ENCODE results near the gene PARP14.

Gene PARP14

DNA sequence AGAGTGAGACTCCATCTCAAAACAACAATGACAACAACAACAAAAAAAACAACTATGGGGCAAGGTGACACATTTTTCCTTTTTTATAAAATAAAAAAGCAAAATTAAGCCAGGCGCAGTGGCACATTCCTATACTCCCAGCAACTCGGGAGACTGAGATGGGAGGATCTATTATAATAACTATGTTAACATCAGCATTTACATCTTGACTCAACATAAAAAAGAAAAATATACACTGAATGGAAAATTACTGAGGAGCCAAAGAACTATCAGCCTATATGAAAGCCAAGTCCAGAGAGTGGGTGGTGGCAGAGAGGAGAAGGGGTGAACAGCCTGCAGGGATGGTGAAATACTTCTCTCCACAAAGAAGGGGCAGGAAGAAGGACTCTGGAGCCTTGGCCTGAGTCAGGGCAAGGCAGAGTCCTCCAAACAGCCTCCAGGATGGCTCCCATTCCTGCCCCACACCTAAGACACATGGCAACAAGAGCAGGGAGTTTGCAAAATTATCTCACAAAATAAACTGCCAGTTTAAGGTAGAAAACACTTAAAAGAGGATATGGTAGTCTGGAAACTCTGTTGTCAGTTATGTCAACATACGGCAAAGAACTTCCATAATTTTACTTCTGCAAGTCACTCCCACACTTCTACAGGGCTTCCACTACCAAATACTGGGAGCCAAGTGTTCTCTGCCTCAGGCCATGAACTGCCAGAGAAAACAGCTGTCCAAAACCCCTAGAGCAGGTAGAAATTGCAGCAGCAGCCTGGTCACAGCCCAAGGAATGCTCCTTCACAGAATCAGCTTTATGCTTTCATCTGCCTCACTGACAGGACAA is 87.1 kb downstream of the PARP14 start:
- H3K9me3 Mint-ChIP-seq: no peaks in the 10 kb centered on the region
- no peaks in the 10 kb centered on the region for H3K27me3 Mint-ChIP-seq
- no peak overlapping the region for H3K27ac Mint-ChIP-seq
- H3K4me1 Mint-ChIP-seq: no peaks in the 10 kb centered on the region
- H3K36me3 Mint-ChIP-seq: peaks cover 15% of the 10 kb centered on the region
- H3K4me3 Mint-ChIP-seq: no peak overlapping the region

DNA sequence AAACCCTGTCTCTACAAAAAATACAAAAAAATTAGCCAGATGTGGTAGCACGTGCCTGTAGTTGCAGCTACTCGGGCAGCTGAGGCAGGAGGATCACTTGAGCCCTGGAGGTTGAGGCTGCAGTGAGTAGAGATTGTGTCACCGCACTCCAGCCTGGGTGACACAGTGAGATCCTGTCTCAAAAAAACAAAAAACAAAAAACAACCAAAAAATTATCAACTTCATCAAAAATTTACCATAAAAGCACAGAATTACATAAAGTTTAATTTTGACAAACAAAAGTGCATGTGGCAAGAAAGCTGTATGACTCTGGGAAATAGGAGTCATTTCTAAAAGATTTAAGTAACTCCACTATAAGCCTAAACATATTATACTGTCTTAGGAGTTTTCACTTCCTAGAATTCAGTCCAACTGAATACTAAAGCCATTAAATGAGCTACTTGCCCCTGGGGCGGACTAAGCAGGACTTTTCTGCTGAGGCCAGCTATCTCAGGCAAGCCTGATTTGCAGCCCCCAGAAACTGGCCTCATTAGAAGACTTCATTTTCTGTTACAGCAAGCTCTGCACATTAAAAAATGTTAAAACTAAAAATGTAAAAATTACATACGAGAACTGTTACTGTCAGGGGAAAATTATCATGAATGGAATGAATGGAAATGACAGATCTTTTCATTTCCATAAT is 90.0 kb downstream of the PARP14 start:
- Mint-ChIP-seq H3K9me3 (no peaks in the 10 kb centered on the region), H3K27me3 (no peaks in the 10 kb centered on the region), H3K4me1 (no peaks in the 10 kb centered on the region), H3K36me3 (peaks cover 12% of the 10 kb centered on the region), H3K27ac (no peak overlapping the region), H3K4me3 (no peak overlapping the region)

DNA sequence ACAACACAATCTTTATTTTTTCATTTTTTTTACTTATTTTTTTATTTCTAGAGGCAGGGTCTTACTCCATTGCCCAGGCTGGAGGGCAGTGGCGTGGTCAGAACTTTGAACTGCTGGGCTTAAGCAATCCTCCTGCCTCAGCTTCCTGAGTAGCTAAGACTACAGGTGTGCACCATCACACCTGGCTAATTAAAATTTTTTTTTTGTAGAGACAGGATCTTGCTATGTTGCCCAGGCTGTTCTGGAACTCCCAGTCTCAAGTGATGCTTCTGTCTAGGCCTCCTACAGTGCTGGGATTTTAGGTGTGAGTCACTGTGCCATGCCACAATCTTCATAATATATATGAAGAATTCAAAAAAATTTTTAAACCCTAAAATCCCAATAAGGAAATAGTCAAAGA is 92.2 kb downstream of the PARP14 start:
- Mint-ChIP-seq H3K4me3 (no peak overlapping the region), H3K36me3 (peaks cover 14% of the 10 kb centered on the region), H3K27ac (no peak overlapping the region), H3K4me1 (no peaks in the 10 kb centered on the region), H3K9me3 (no peaks in the 10 kb centered on the region), H3K27me3 (no peaks in the 10 kb centered on the region)

DNA sequence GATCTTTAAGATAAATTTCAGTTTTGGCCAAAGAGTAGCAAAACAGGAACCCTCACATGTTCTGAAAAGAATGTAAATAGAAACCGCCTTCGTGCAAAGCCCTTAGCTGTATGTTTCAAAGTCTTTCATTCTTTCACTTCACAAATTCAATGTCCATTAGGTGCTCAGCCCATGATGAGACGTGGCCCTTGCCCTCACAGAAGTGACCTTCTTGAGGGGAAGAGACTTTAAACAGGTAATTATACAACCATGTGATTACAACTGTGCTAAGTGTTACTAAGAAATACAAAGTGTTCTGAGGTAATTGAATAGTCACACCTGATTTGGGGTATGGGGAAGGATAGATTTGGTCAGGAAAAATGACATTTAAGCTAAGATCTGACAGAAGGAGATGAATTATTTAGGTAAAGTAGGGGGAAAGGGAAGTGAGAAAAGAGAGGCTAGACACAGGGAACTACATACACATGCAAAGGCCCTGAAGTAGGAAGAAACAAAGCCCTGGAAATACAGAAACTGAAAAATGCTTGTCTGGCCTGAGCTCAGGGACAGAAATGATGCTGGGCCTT is 93.4 kb downstream of the PARP14 start:
- Mint-ChIP-seq H3K9me3 (no peaks in the 10 kb centered on the region), H3K27ac (no peak overlapping the region), H3K36me3 (peaks cover 11% of the 10 kb centered on the region), H3K27me3 (no peaks in the 10 kb centered on the region), H3K4me1 (no peaks in the 10 kb centered on the region), H3K4me3 (no peak overlapping the region)

DNA sequence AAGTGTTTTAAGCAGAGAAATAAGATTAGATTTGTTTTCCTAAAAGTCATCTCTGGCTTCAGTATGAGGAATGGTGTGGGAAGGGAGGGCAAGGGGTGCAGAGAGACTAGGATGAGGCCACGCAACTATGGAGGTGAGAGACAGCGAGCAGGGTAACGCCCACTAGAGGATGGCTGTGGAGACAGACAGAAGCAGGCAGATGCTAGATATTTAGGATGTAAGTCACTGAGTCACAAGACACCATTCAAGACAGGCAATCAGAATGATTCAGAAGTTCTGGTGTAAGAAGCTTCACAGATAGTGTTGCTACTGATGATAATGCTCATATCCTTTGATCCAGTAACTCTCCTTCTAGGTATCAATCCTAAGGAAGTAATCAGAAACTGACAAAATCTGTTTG is 93.9 kb downstream of the PARP14 start:
- Mint-ChIP-seq H3K9me3 (no peaks in the 10 kb centered on the region), H3K36me3 (peaks cover 11% of the 10 kb centered on the region), H3K4me1 (no peaks in the 10 kb centered on the region), H3K4me3 (no peak overlapping the region), H3K27me3 (no peaks in the 10 kb centered on the region), H3K27ac (no peak overlapping the region)

DNA sequence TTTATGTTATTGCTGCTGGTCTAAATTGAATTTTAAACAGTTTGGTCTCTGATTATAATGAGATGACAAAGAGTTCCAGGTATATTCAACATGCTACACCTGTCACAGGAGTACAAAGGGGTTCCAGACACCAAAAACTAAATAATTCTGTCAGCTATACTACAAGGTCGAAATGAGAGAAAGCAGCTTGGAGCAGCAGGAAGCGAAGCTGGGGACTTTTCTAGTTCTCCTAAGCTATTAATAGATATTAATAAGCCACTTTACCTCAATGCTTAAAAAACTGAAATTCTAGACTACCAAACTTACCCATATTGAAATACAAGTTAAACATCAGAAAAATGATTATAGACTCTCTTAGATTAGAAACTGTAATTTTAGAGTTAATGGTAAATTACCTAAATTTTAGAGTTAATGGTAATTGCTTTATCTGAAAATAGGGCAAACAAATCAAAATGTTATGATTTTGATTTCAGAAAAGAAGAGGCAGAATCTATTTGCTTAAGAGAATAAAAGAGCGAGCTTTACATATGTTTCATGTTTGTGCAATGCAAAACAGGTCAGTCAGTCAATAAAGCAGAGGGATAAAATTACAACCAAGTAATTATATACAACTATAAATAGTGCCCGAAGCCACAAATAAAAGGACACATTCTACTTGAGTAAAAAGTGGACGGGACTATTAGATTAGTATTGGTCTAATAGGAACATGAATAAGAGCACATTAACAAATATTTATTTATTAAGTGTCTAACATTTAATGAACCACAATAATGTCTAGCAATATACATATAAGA is 96.2 kb downstream of the PARP14 start:
- Mint-ChIP-seq H3K4me3 (no peak overlapping the region), H3K9me3 (no peaks in the 10 kb centered on the region), H3K36me3 (peaks cover 9% of the 10 kb centered on the region), H3K27me3 (no peaks in the 10 kb centered on the region), H3K27ac (no peak overlapping the region), H3K4me1 (no peaks in the 10 kb centered on the region)

DNA sequence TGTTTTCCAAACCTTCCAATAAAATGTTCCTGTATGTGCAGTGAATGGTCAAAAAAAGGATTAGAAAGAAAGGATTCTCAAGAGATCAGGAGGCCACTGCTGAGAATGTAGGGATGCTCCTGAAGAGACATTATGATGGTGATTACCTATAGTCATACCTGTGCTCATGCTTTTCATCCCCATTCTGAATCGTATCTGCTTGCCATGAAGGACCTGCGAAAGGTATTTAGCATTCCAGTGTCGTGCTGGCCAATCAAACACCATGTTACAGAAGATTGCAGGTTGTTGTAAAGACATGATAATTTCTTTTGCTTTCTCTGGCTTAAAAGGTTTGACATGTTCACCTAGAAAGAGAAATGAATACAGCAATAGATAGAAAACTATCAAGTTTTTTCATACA is 96.9 kb downstream of the PARP14 start:
- H3K4me3 Mint-ChIP-seq: no peak overlapping the region
- H3K27ac Mint-ChIP-seq: no peak overlapping the region
- no peaks in the 10 kb centered on the region for H3K4me1 Mint-ChIP-seq
- H3K9me3 Mint-ChIP-seq: no peaks in the 10 kb centered on the region
- no peaks in the 10 kb centered on the region for H3K27me3 Mint-ChIP-seq
- peaks cover 9% of the 10 kb centered on the region for H3K36me3 Mint-ChIP-seq
